ENCODE data around the gene TCFL5. TPM values are rescaled to one million over a fixed set of nuclear protein-coding genes. Genes with fewer than 3 reads are reported as not detected.
"Not testable (repeated sequence)": the region's sequence is repeated elsewhere in the genome, so short reads cannot be mapped to it uniquely, and the experiment has no call there.

The TCFL5 gene
- total RNA-seq, 1 donor from 2014 or later: 11.7 TPM

- DNase-seq (ENCODE audit: low read depth): no peak
These were observed 6.5 kb downstream of the TCFL5 start for GRCh38 chr20:62855120-62855519.

GRCh38 chr20:62854121-62854520 lies 7.5 kb downstream of the TCFL5 start:
- no peak for DNase-seq (ENCODE audit: low read depth)

- not testable (repeated sequence) for DNase-seq (ENCODE audit: low read depth)
These were observed 8.3 kb downstream of the TCFL5 start for GRCh38 chr20:62853304-62853703.

- DNase-seq (ENCODE audit: low read depth): no peak
These were observed 8.8 kb downstream of the TCFL5 start for GRCh38 chr20:62852841-62853240.

DNA sequence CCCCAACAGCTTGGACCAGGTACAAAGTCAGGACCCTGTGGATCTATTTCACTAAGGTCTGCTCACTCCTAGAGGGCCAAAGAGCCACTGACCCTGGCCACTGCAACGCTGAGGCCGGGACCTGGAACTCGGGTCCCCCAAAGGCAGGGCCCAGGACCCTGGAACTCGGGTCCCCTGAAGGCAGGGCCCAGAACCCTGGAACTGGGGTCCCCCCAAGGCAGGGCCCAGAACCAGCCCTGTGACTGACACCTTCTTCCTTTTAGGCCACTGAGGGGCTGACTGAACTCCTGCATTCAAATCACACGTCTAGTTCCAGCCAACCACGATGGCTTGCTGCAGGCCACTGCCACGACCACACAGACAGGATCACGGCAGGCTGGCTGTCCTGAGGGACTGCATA lies 9.4 kb downstream of the TCFL5 start:
- no peak for DNase-seq (ENCODE audit: low read depth)

GRCh38 chr20:62850333-62850974 lies 11.2 kb downstream of the TCFL5 start:
- no peak for DNase-seq (ENCODE audit: low read depth)

- DNase-seq (ENCODE audit: low read depth): no peak
These were observed 12.2 kb downstream of the TCFL5 start for GRCh38 chr20:62849431-62849830.

DNA sequence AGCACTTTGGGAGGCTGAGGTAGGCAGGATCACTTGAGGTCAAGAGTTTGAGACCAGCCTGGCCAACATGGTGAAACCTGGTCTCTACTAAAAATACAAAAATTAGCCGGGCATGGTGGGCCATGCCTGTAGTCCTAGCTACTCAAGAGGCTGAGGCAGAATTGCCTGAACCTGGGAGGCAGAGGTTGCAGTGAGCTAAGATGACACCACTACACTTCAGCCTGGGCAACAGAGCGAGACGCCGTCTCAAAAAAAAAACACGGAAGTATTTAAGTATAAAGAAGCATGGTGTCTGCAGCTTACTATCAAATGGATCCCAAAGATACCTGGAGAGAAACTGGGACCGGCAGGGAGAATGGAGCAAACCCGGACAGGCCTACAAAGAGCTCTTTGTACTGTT lies 12.7 kb downstream of the TCFL5 start:
- DNase-seq (ENCODE audit: low read depth): not testable (repeated sequence)

GRCh38 chr20:62846166-62846890 lies 15.3 kb downstream of the TCFL5 start:
- no peak for DNase-seq (ENCODE audit: low read depth)

GRCh38 chr20:62845416-62846160 lies 16.0 kb downstream of the TCFL5 start:
- DNase-seq (ENCODE audit: low read depth): no peak

DNA sequence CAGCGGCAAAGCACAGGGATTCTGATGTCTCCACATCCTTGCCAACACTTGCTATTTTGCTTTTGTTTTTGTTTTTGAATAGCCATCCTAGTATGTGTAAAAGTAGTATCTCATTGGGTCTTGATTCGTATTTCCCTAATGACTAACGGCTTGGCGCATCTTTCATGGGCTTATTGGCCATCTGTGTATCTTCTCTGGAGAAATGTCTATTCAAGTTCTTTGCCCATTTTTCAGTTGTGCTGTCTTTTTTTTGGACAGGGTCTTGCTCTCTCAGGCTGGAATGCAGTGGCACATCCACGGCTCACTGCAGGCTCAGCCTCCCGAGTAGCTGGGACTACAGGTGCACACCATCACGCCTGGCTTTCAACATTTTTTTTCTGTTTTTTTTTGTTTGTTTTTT lies 17.4 kb downstream of the TCFL5 start:
- DNase-seq (ENCODE audit: low read depth): no peak

DNA sequence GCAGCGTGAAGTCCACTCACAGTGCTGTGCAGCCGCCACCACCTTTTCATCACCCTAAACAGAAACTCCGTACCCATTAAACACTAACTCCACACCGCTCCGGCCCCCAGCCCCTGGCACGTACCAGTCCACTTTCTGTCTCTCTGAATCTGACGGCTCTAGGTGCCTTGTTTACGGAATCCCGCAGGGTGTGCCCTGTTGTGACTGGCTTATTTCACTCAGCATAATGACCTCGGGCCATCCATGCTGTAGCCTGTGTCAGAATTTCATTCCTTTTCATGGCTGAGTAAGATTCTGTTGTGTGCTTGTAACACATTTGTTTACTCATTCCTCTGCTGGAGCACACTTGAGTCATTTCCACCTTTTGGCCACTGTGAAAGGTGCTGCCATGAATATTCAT lies 18.0 kb downstream of the TCFL5 start:
- peak; percentile 88 for DNase-seq (ENCODE audit: low read depth)

- DNase-seq (ENCODE audit: low read depth): no peak
These were observed 19.9 kb downstream of the TCFL5 start for GRCh38 chr20:62841705-62842212.

GRCh38 chr20:62840244-62841197 lies 21.1 kb downstream of the TCFL5 start:
- DNase-seq (ENCODE audit: low read depth): no peak

DNA sequence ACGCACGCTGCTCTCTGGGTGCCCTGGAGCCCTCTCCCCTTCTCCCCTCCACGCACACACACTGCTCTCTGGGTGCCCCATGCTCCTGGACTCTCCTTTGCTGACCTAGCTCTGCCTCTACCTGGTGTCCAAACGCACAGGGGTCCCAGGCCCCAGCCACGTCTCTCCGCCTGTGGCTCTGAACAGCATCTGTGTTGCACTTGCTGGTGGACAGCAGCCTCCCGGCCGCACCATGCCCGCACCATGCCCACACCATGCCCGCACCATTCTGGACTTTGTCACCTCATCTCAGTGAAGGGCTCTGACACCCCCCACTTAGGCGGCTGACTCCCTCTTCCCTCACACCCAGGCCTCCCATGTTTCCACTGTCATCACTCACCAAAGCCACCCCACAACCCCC lies 21.8 kb downstream of the TCFL5 start:
- DNase-seq (ENCODE audit: low read depth): no peak

- no peak for DNase-seq (ENCODE audit: low read depth)
These were observed 22.4 kb downstream of the TCFL5 start for GRCh38 chr20:62839261-62839660.

- peak; percentile 77 for DNase-seq (ENCODE audit: low read depth)
These were observed 23.3 kb downstream of the TCFL5 start for GRCh38 chr20:62838128-62838891.

DNA sequence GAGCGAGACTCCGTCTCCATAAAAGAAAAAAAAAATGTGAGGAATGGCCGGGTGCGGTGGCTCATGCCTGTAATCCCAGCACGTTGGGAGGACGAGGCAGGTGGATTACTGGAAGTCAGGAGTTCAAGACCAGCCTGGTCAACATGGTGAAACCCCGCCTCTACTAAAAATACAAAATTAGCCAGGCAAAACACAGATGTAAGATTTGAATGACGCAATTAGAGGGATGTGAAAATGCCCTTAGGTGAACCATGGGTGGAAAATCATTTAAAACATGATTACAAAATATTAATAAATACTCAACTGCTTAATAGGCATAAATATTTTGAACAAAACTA lies 23.9 kb downstream of the TCFL5 start:
- DNase-seq (ENCODE audit: low read depth): no peak

DNA sequence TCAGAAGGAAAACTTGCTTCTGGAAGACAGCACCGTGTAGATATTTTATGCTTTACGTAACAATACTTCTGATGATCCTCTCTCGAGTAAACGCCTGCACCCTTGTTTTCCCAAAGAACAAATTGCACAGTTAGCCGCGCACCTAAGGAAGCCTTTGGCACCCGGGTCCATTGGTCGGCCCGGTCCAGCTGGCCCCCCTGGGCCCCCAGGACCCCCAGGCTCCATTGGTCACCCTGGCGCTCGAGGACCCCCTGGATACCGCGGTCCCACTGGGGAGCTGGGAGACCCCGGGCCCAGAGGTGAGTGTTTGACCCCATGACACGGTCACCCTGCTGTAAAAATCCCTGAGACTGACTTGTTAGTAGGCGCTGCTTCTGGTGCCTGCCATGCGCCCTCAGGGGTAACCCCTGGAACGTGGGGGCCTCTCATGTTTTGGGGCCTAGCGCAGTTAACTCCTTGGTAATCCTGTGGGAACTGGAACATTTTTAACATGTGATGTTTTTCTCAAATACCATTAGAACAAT lies 24.6 kb downstream of the TCFL5 start:
- no peak for DNase-seq (ENCODE audit: low read depth)

Data from renal cortical epithelial cell (primary cell).